Measurements from ENCODE around the gene SAT1.

The SAT1 gene

GRCh38 chrX:23816179-23816578 lies 33.2 kb downstream of the SAT1 start:
- no peak for DNase-seq
- no peaks in the 10 kb centered on the region for H3K36me3 ChIP-seq (ENCODE audit: control insufficient read depth in 4 of 4, insufficient read depth in 4 of 4, low read length in 3 of 4)
- WGBS (ENCODE audit: insufficient coverage), result 92% methylated on average over 2 of the region's 4 CpGs
- ChIA-PET CTCF (interaction anchor here (1.0 kb wide), 1 partner anchor 55 kb away, joined by 3 read pairs; no protein-coding TSS in a partner anchor), POLR2A (no interaction called here)
- no peak overlapping the region for H3K27ac ChIP-seq (ENCODE audit: insufficient read depth in 1 of 2, low read depth in 1 of 2, low read length in 2 of 2, poor library complexity in 1 of 2, severe bottlenecking in 2 of 2)
- H3K27me3 ChIP-seq (replicated peaks in 2 of 5; ENCODE audit: control insufficient read depth in 4 of 5, insufficient read depth in 5 of 5, low read length in 4 of 5), result peaks cover 0 to 4% (median 0%) of the 10 kb centered on the region in 5 experiments
- peaks cover 0 to 3% (median 2%) of the 10 kb centered on the region in 5 experiments for H3K9me3 ChIP-seq (ENCODE audit: control extremely low read depth in 1 of 5, control insufficient read depth in 4 of 5, insufficient read depth in 2 of 5, low read depth in 1 of 5, low read length in 4 of 5)
- no peak overlapping the region for H3K4me3 ChIP-seq (ENCODE audit: control insufficient read depth in 1 of 7, extremely low read depth in 1 of 7, insufficient read depth in 4 of 7, low read depth in 2 of 7, low read length in 6 of 7)
- peaks cover 0 to 7% (median 0%) of the 10 kb centered on the region in 4 experiments for H3K4me1 ChIP-seq (ENCODE audit: control extremely low read depth in 1 of 4, control insufficient read depth in 4 of 4, insufficient read depth in 4 of 4, low read length in 3 of 4)

GRCh38 chrX:23817979-23818336 lies 35.0 kb downstream of the SAT1 start:
- Histone ChIP-seq H3K27me3 (replicated peaks in 2 of 5; ENCODE audit: control insufficient read depth in 4 of 5, insufficient read depth in 5 of 5, low read length in 4 of 5) (peaks cover 0 to 4% (median 0%) of the 10 kb centered on the region in 5 experiments), H3K9me3 (ENCODE audit: control extremely low read depth in 1 of 5, control insufficient read depth in 4 of 5, insufficient read depth in 2 of 5, low read depth in 1 of 5, low read length in 4 of 5) (peaks cover 0 to 3% (median 2%) of the 10 kb centered on the region in 5 experiments), H3K27ac (ENCODE audit: insufficient read depth in 1 of 2, low read depth in 1 of 2, low read length in 2 of 2, poor library complexity in 1 of 2, severe bottlenecking in 2 of 2) (no peak overlapping the region), H3K4me1 (ENCODE audit: control extremely low read depth in 1 of 4, control insufficient read depth in 4 of 4, insufficient read depth in 4 of 4, low read length in 3 of 4) (peaks cover 0 to 3% (median 0%) of the 10 kb centered on the region in 4 experiments), H3K36me3 (ENCODE audit: control insufficient read depth in 4 of 4, insufficient read depth in 4 of 4, low read length in 3 of 4) (no peaks in the 10 kb centered on the region), H3K4me3 (ENCODE audit: control insufficient read depth in 1 of 7, extremely low read depth in 1 of 7, insufficient read depth in 4 of 7, low read depth in 2 of 7, low read length in 6 of 7) (no peak overlapping the region)
- ChIA-PET POLR2A (no interaction called here), CTCF (no interaction called here)
- no peak for DNase-seq
- WGBS (ENCODE audit: insufficient coverage), result no CpG with 5 or more reads among the region's 3 CpGs

DNA sequence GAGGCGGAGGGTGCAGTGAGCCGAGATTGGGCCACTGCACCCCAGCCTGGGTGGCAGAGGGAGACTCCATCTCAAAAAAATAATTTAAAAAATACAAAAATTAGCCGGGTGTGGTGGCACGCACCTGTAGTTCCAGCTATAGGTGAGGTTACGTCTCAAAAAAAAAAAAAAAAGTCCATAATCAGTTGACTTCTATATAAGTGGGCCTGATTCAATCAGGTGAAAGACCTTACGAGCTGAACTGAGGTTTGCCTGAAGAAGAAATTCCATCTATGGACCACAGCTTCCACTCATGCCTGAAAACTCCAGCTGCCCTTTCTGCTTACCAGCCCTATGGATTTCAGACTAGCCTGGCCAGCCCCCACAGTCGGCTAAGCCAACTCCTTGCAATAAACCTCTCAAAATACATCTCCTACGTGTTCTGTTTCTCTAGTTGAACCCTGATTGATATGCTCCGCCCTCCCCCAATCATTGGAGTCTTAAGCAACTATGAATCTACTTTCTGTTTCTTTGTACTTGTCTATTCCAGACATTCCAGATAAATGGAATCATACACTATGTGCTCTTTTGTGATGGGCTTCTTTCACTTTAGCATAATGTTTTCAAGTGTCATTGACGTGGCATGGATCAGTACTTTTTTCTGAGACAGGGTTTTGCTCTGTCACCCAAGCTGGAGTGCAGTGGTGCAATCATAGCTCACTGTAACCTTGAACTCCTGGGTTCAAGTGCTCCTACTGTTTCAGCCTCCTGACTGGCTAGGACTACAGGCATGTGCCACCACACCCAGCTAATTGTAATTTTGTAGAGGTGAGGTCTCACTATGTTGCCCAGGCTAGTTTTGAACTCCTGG lies 36.6 kb downstream of the SAT1 start:
- 89% methylated on average over 7 of the region's 10 CpGs for WGBS (ENCODE audit: insufficient coverage)
- POLR2A ChIA-PET, result no interaction called here
- H3K27ac ChIP-seq (ENCODE audit: insufficient read depth in 1 of 2, low read depth in 1 of 2, low read length in 2 of 2, poor library complexity in 1 of 2, severe bottlenecking in 2 of 2), result no peak overlapping the region
- no peaks in the 10 kb centered on the region for H3K36me3 ChIP-seq (ENCODE audit: control insufficient read depth in 4 of 4, insufficient read depth in 4 of 4, low read length in 3 of 4)
- no peaks in the 10 kb centered on the region for H3K9me3 ChIP-seq (ENCODE audit: control extremely low read depth in 1 of 5, control insufficient read depth in 4 of 5, insufficient read depth in 2 of 5, low read depth in 1 of 5, low read length in 4 of 5)
- no peaks in the 10 kb centered on the region for H3K27me3 ChIP-seq (replicated peaks in 2 of 5; ENCODE audit: control insufficient read depth in 4 of 5, insufficient read depth in 5 of 5, low read length in 4 of 5)
- no peak for DNase-seq
- H3K4me1 ChIP-seq (ENCODE audit: control extremely low read depth in 1 of 4, control insufficient read depth in 4 of 4, insufficient read depth in 4 of 4, low read length in 3 of 4), result peaks cover 0 to 3% (median 0%) of the 10 kb centered on the region in 4 experiments
- CTCF ChIA-PET, result interaction anchor here (1.2 kb wide), 1 partner anchor 82 kb away, joined by 3 read pairs; no protein-coding TSS in a partner anchor
- no peak overlapping the region for H3K4me3 ChIP-seq (ENCODE audit: control insufficient read depth in 1 of 7, extremely low read depth in 1 of 7, insufficient read depth in 4 of 7, low read depth in 2 of 7, low read length in 6 of 7)

- DNase-seq, result no peak
- CTCF ChIA-PET, result interaction anchor here (1.2 kb wide), 1 partner anchor 82 kb away, joined by 3 read pairs; no protein-coding TSS in a partner anchor
- peaks cover 0 to 3% (median 0%) of the 10 kb centered on the region in 4 experiments for H3K4me1 ChIP-seq (ENCODE audit: control extremely low read depth in 1 of 4, control insufficient read depth in 4 of 4, insufficient read depth in 4 of 4, low read length in 3 of 4)
Measured at GRCh38 chrX:23820235-23820782, 37.3 kb downstream of the SAT1 start.

DNA sequence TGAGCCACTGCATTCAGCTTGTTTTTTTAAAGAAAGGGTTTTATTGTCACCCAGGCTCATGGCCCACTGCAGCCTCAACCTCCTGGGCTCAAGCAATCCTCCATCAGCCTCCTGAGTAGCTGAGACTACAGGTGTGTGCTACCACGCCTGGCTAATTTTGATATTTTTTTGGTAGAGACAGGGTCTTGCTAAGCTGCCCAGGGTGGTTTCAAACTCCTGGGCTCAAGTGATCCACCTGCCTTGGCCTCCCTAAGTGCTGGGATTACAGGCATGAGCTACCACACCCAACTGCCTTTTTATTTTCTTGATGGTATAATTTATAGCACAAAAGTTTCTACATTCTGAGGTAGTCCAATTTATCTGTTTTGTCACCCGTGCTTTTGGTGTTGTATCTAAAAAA lies 38.9 kb downstream of the SAT1 start:
- no peaks in the 10 kb centered on the region for H3K27me3 ChIP-seq (replicated peaks in 2 of 5; ENCODE audit: control insufficient read depth in 4 of 5, insufficient read depth in 5 of 5, low read length in 4 of 5)

More at GRCh38 chrX:23820235-23820782, 37.3 kb downstream of the SAT1 start:
- Histone ChIP-seq H3K27ac (ENCODE audit: insufficient read depth in 1 of 2, low read depth in 1 of 2, low read length in 2 of 2, poor library complexity in 1 of 2, severe bottlenecking in 2 of 2) (no peak overlapping the region), H3K4me3 (ENCODE audit: control insufficient read depth in 1 of 7, extremely low read depth in 1 of 7, insufficient read depth in 4 of 7, low read depth in 2 of 7, low read length in 6 of 7) (no peak overlapping the region), H3K9me3 (ENCODE audit: control extremely low read depth in 1 of 5, control insufficient read depth in 4 of 5, insufficient read depth in 2 of 5, low read depth in 1 of 5, low read length in 4 of 5) (no peaks in the 10 kb centered on the region), H3K27me3 (replicated peaks in 2 of 5; ENCODE audit: control insufficient read depth in 4 of 5, insufficient read depth in 5 of 5, low read length in 4 of 5) (no peaks in the 10 kb centered on the region), H3K36me3 (ENCODE audit: control insufficient read depth in 4 of 4, insufficient read depth in 4 of 4, low read length in 3 of 4) (no peaks in the 10 kb centered on the region)
- WGBS (ENCODE audit: insufficient coverage), result 75% methylated on average over 3 of the region's 6 CpGs
- POLR2A ChIA-PET, result no interaction called here

GRCh38 chrX:23822397-23822796 lies 39.4 kb downstream of the SAT1 start:
- Histone ChIP-seq H3K9me3 (ENCODE audit: control extremely low read depth in 1 of 5, control insufficient read depth in 4 of 5, insufficient read depth in 2 of 5, low read depth in 1 of 5, low read length in 4 of 5) (no peaks in the 10 kb centered on the region), H3K4me3 (ENCODE audit: control insufficient read depth in 1 of 7, extremely low read depth in 1 of 7, insufficient read depth in 4 of 7, low read depth in 2 of 7, low read length in 6 of 7) (no peak overlapping the region), H3K36me3 (ENCODE audit: control insufficient read depth in 4 of 4, insufficient read depth in 4 of 4, low read length in 3 of 4) (no peaks in the 10 kb centered on the region), H3K27me3 (replicated peaks in 2 of 5; ENCODE audit: control insufficient read depth in 4 of 5, insufficient read depth in 5 of 5, low read length in 4 of 5) (no peaks in the 10 kb centered on the region), H3K27ac (ENCODE audit: insufficient read depth in 1 of 2, low read depth in 1 of 2, low read length in 2 of 2, poor library complexity in 1 of 2, severe bottlenecking in 2 of 2) (no peak overlapping the region), H3K4me1 (ENCODE audit: control extremely low read depth in 1 of 4, control insufficient read depth in 4 of 4, insufficient read depth in 4 of 4, low read length in 3 of 4) (peaks cover 0 to 2% (median 0%) of the 10 kb centered on the region in 4 experiments)
- ChIA-PET CTCF (no interaction called here), POLR2A (no interaction called here)
- DNase-seq, result no peak
- WGBS (ENCODE audit: insufficient coverage), result 88% methylated on average over 3 of the region's 3 CpGs

More for the DNA sequence above, 38.9 kb downstream of the SAT1 start:
- ChIA-PET POLR2A (no interaction called here), CTCF (no interaction called here)
- WGBS (ENCODE audit: insufficient coverage), result 74% methylated on average over 2 of the region's 2 CpGs
- Histone ChIP-seq H3K4me3 (ENCODE audit: control insufficient read depth in 1 of 7, extremely low read depth in 1 of 7, insufficient read depth in 4 of 7, low read depth in 2 of 7, low read length in 6 of 7) (no peak overlapping the region), H3K27ac (ENCODE audit: insufficient read depth in 1 of 2, low read depth in 1 of 2, low read length in 2 of 2, poor library complexity in 1 of 2, severe bottlenecking in 2 of 2) (no peak overlapping the region), H3K9me3 (ENCODE audit: control extremely low read depth in 1 of 5, control insufficient read depth in 4 of 5, insufficient read depth in 2 of 5, low read depth in 1 of 5, low read length in 4 of 5) (no peaks in the 10 kb centered on the region), H3K4me1 (ENCODE audit: control extremely low read depth in 1 of 4, control insufficient read depth in 4 of 4, insufficient read depth in 4 of 4, low read length in 3 of 4) (peaks cover 0 to 3% (median 0%) of the 10 kb centered on the region in 4 experiments), H3K36me3 (ENCODE audit: control insufficient read depth in 4 of 4, insufficient read depth in 4 of 4, low read length in 3 of 4) (no peaks in the 10 kb centered on the region)
- no peak for DNase-seq

- 90% methylated on average over 5 of the region's 6 CpGs for WGBS (ENCODE audit: insufficient coverage)
- POLR2A ChIA-PET, result no interaction called here
- H3K36me3 ChIP-seq (ENCODE audit: control insufficient read depth in 4 of 4, insufficient read depth in 4 of 4, low read length in 3 of 4), result no peaks in the 10 kb centered on the region
Measured at GRCh38 chrX:23822841-23823240, 39.9 kb downstream of the SAT1 start.

More at GRCh38 chrX:23822841-23823240, 39.9 kb downstream of the SAT1 start:
- Histone ChIP-seq H3K9me3 (ENCODE audit: control extremely low read depth in 1 of 5, control insufficient read depth in 4 of 5, insufficient read depth in 2 of 5, low read depth in 1 of 5, low read length in 4 of 5) (no peaks in the 10 kb centered on the region), H3K27ac (ENCODE audit: insufficient read depth in 1 of 2, low read depth in 1 of 2, low read length in 2 of 2, poor library complexity in 1 of 2, severe bottlenecking in 2 of 2) (no peak overlapping the region), H3K27me3 (replicated peaks in 2 of 5; ENCODE audit: control insufficient read depth in 4 of 5, insufficient read depth in 5 of 5, low read length in 4 of 5) (no peaks in the 10 kb centered on the region), H3K4me1 (ENCODE audit: control extremely low read depth in 1 of 4, control insufficient read depth in 4 of 4, insufficient read depth in 4 of 4, low read length in 3 of 4) (no peaks in the 10 kb centered on the region), H3K4me3 (ENCODE audit: control insufficient read depth in 1 of 7, extremely low read depth in 1 of 7, insufficient read depth in 4 of 7, low read depth in 2 of 7, low read length in 6 of 7) (no peak overlapping the region)
- CTCF ChIA-PET, result no interaction called here
- no peak for DNase-seq

Measured in common myeloid progenitor, CD34-positive (primary cell).